Trophoblast cell (in vitro differentiated cells and primary cell): Measurements from ENCODE around the gene ZC3H10.
A peak's percentile ranks its signal among the peaks of the same experiment; 100 is the strongest.

Source experiments
- DNase-seq, 2 donors: peaks; one replicate each; pipeline ENCODE4 v3.0.0-alpha.2; 2016
- H2AFZ ChIP-seq: 2 replicates; pipeline ENCODE4 v1.6.1; 2013; ENCODE audit warnings: low read length, moderate library complexity, mild to moderate bottlenecking; ENCODE audit not compliant: insufficient read depth, poor library complexity
- H2AK5ac ChIP-seq: 2 replicates; pipeline ENCODE4 v1.6.1; 2013; ENCODE audit warnings: mild to moderate bottlenecking, low read length
- H2BK120ac ChIP-seq: 2 replicates; pipeline ENCODE4 v1.6.1; 2013; ENCODE audit warnings: low read length, mild to moderate bottlenecking, moderate library complexity; ENCODE audit not compliant: insufficient read depth, poor library complexity
- H2BK12ac ChIP-seq: 2 replicates; pipeline ENCODE4 v1.6.1; 2013; ENCODE audit warnings: mild to moderate bottlenecking, low read length, moderate library complexity
- H2BK5ac ChIP-seq: 2 replicates; pipeline ENCODE4 v1.6.1; 2013; ENCODE audit warnings: low read length, low read depth, moderate library complexity, mild to moderate bottlenecking; ENCODE audit not compliant: poor library complexity
- H3K14ac ChIP-seq: 2 replicates; pipeline ENCODE4 v1.6.1; 2013; ENCODE audit warnings: mild to moderate bottlenecking, low read length
- H3K18ac ChIP-seq: 2 replicates; pipeline ENCODE4 v1.6.1; 2013; ENCODE audit warnings: mild to moderate bottlenecking, low read length
- H3K23ac ChIP-seq: 2 replicates; pipeline ENCODE4 v1.6.1; 2013; ENCODE audit warnings: low read length
- H3K27ac ChIP-seq: 2 replicates; pipeline ENCODE4 v1.5.1; 2013; ENCODE audit warnings: low read depth, mild to moderate bottlenecking, inconsistent platforms, low read length, moderate library complexity
- H3K27me3 ChIP-seq: 2 replicates; pipeline ENCODE4 v1.6.1; 2013; ENCODE audit warnings: inconsistent platforms, mild to moderate bottlenecking, low read length, moderate library complexity; ENCODE audit not compliant: insufficient read depth
- H3K36me3 ChIP-seq, 2 experiments: 1 replicate in 1 of 2; 2 replicates in 1 of 2; pipeline ENCODE4 v1.6.1; 2013; ENCODE audit warnings: low read length in 2 of 2, mild to moderate bottlenecking in 2 of 2, moderate library complexity in 1 of 2; ENCODE audit not compliant: insufficient read depth in 2 of 2, control insufficient read depth in 1 of 2
- H3K4ac ChIP-seq: 2 replicates; pipeline ENCODE4 v1.6.1; 2013; ENCODE audit warnings: low read depth, mild to moderate bottlenecking, low read length, moderate library complexity
- H3K4me1 ChIP-seq, 2 experiments: 1 replicate in 1 of 2; 2 replicates in 1 of 2; pipeline ENCODE4 v1.6.1; 2013; ENCODE audit warnings: low read length in 2 of 2, mild to moderate bottlenecking in 2 of 2, moderate library complexity in 1 of 2; ENCODE audit not compliant: insufficient read depth in 2 of 2, control insufficient read depth in 1 of 2
- H3K4me2 ChIP-seq: 2 replicates; pipeline ENCODE4 v1.6.1; 2013; ENCODE audit warnings: inconsistent platforms, mild to moderate bottlenecking, low read length, moderate library complexity
- H3K4me3 ChIP-seq: 2 replicates; pipeline ENCODE4 v1.5.1; 2013; ENCODE audit warnings: mild to moderate bottlenecking, low read depth, low read length, inconsistent platforms
- H3K79me1 ChIP-seq: one replicate; pipeline ENCODE4 v1.6.1; 2013; ENCODE audit warnings: low read length
- H3K79me2 ChIP-seq: 2 replicates; pipeline ENCODE4 v1.6.1; 2013; ENCODE audit warnings: low read length, mild to moderate bottlenecking; ENCODE audit not compliant: control insufficient read depth, insufficient read depth, poor library complexity
- H3K9ac ChIP-seq: 2 replicates; pipeline ENCODE4 v1.6.1; 2013; ENCODE audit warnings: mild to moderate bottlenecking, low read length
- H3K9me3 ChIP-seq: 2 replicates; pipeline ENCODE4 v1.6.1; 2013; ENCODE audit warnings: low read depth, mild to moderate bottlenecking, control low read depth, inconsistent platforms, low read length; ENCODE audit not compliant: insufficient read depth
- H4K12ac ChIP-seq: 2 replicates; pipeline ENCODE4 v1.6.1; 2013; ENCODE audit warnings: low read depth, mild to moderate bottlenecking, low read length, moderate library complexity
- H4K8ac ChIP-seq: 2 replicates; pipeline ENCODE4 v1.6.1; 2013; ENCODE audit warnings: low read depth, mild to moderate bottlenecking, low read length, moderate library complexity
- H4K91ac ChIP-seq: one replicate; pipeline ENCODE4 v1.6.1; 2013; ENCODE audit warnings: low read depth, mild to moderate bottlenecking, low read length, moderate library complexity
- WGBS: extraction: QIAGEN DNeasy Blood & Tissue Kit; methylation state at CpG from one replicate; pipeline ENCODE4 v1.1.7; 2013; ENCODE audit warnings: missing lambda C conversion rate; ENCODE audit not compliant: insufficient read length, insufficient coverage; ENCODE audit errors: extremely low coverage; 5-methylcytosine and 5-hydroxymethylcytosine counted together

Gene ZC3H10

DNA sequence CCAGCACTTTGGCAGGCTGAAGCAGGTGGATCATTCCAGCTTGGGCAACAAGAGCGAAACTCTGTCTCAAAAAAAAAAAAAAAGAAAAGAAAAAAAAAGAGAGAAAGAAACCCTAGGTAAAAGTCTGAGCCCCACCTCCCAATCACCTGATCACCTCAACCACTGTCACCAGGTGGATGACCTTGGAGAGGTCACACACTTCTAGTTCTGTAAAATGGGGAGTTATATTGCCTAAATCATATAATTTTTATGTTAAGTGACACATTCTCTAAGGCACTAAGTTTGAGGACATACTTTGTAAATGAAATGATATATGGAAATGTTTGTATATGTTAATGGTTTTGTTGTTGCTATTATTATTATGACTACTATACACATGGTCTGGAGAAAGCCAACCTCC lies 39.6 kb upstream of the ZC3H10 start:
- peaks cover 14% of the 10 kb centered on the region for H3K79me1 ChIP-seq
- H4K12ac ChIP-seq = no peak overlapping the region
- peak overlapping the region; percentile 98 for H3K4me2 ChIP-seq
- no peak overlapping the region for H2BK120ac ChIP-seq
- no peak overlapping the region for H3K9ac ChIP-seq
- no peak overlapping the region for H3K4me3 ChIP-seq
- no peak overlapping the region for H4K8ac ChIP-seq
- no peaks in the 10 kb centered on the region for H3K9me3 ChIP-seq
- no peak overlapping the region for H3K14ac ChIP-seq
- no peak overlapping the region for H3K18ac ChIP-seq
- H3K79me2 ChIP-seq = peaks cover 22% of the 10 kb centered on the region
- H2AK5ac ChIP-seq = no peak overlapping the region
- peak overlapping the region; percentile 97 for H3K27ac ChIP-seq
- no peak overlapping the region for H2BK12ac ChIP-seq
- peaks cover 12 to 13% of the 10 kb centered on the region in 2 experiments for H3K4me1 ChIP-seq
- H3K36me3 ChIP-seq = no peaks in the 10 kb centered on the region
- no peaks in the 10 kb centered on the region for H3K27me3 ChIP-seq
- no CpG with 5 or more reads among the region's 1 CpG for WGBS
- no peak overlapping the region for H2AFZ ChIP-seq
- DNase-seq = peak in 1 of 2 donors; percentile 17
- no peak overlapping the region for H2BK5ac ChIP-seq
- no peak overlapping the region for H3K4ac ChIP-seq
- H4K91ac ChIP-seq = no peak overlapping the region
- H3K23ac ChIP-seq = no peak overlapping the region

DNA sequence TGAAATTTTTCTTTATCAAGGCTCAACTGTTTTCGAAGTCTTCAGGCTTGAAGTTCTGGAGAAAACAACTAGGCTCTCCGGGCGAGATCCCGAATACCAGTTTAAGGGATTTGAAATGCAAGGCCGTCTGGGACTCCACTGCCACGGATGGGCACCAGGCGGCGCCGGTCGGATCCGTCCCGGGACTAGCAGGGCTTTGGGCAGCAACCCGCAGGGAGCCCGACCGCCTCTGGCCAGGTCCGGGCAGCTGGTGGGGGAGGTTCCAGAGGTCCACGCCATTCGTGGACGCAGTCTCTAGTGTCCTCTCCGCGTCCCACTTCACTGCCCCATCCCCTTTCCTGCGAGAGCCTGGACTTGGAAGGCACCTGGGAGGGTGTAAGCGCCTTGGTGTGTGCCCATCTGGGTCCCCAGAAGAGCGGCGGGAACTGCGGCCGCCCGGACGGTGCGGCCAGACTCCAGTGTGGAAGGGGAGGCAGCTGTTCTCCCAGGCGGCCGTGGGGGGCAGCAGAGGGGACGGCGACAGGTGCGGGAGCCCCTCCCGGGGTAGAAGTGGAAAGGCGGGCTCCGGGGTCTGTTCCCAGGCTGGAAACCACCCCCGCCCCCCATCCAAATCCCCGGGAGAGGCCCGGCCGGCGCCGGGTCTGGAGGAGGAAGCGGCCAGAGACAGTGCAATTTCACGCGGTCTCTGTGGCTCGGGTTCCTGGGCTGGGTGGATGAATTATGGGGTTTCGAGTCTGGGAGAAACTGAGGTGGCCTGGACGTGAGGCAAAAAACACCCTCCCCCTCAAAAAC lies 38.9 kb upstream of the ZC3H10 start:
- Histone ChIP-seq H3K4me2 (peak overlapping the region; percentile 98), H2BK12ac (peak overlapping the region; percentile 48), H3K79me2 (peaks cover 22% of the 10 kb centered on the region), H4K12ac (peak overlapping the region; percentile 71), H3K14ac (peak overlapping the region; percentile 83), H4K8ac (peak overlapping the region; percentile 92), H2BK120ac (peak overlapping the region; percentile 88), H3K18ac (peak overlapping the region; percentile 89), H4K91ac (peak overlapping the region; percentile 89), H3K27ac (peak overlapping the region; percentile 97), H3K4me3 (peak overlapping the region; percentile 76), H3K9me3 (no peaks in the 10 kb centered on the region), H3K36me3 (peaks cover 0 to 6% of the 10 kb centered on the region in 2 experiments), H2AFZ (peak overlapping the region; percentile 34), H3K79me1 (peaks cover 14% of the 10 kb centered on the region), H2AK5ac (peak overlapping the region; percentile 84), H3K9ac (peak overlapping the region; percentile 89), H3K27me3 (no peaks in the 10 kb centered on the region), H3K4ac (peak overlapping the region; percentile 4), H3K23ac (no peak overlapping the region), H3K4me1 (peaks cover 12 to 13% of the 10 kb centered on the region in 2 experiments), H2BK5ac (peak overlapping the region; percentile 92)
- no CpG with 5 or more reads among the region's 50 CpGs for WGBS
- DNase-seq = peak; percentile 96

GRCh38 chr12:56079723-56080555 lies 38.1 kb upstream of the ZC3H10 start, which contains the start of gene ERBB3:
Gene ERBB3, plus strand, starts transcription at chr12:56080165. Its CDS starts 136 bp downstream, at chr12:56080301.
- Histone ChIP-seq H3K36me3 (peaks cover 2 to 8% of the 10 kb centered on the region in 2 experiments), H3K14ac (peak within 1 kb of the TSS; percentile 86), H3K79me1 (peaks cover 14% of the 10 kb centered on the region), H2AK5ac (peak within 1 kb of the TSS; percentile 84), H4K12ac (peak within 1 kb of the TSS; percentile 75), H3K4me1 (peaks cover 12 to 13% of the 10 kb centered on the region in 2 experiments), H3K27me3 (no peaks in the 10 kb centered on the region), H2BK5ac (peak within 1 kb of the TSS; percentile 97), H3K4me3 (peak within 1 kb of the TSS; percentile 80), H3K9me3 (no peaks in the 10 kb centered on the region), H3K79me2 (peaks cover 22% of the 10 kb centered on the region), H3K27ac (peak within 1 kb of the TSS; percentile 97), H2AFZ (peak within 1 kb of the TSS; percentile 86), H3K4me2 (peak within 1 kb of the TSS; percentile 98), H3K4ac (peak within 1 kb of the TSS; percentile 87), H2BK12ac (peak within 1 kb of the TSS; percentile 77), H3K23ac (no peak within 1 kb of the TSS), H3K18ac (peak within 1 kb of the TSS; percentile 91), H4K8ac (peak within 1 kb of the TSS; percentile 92), H4K91ac (peak within 1 kb of the TSS; percentile 89), H3K9ac (peak within 1 kb of the TSS; percentile 89), H2BK120ac (peak within 1 kb of the TSS; percentile 88)
- peak; percentile 86 to 96 for DNase-seq
- no CpG with 5 or more reads among the region's 59 CpGs for WGBS

GRCh38 chr12:56080556-56081138 lies 37.4 kb upstream of the ZC3H10 start:
- peaks cover 6 to 10% of the 10 kb centered on the region in 2 experiments for H3K36me3 ChIP-seq
- no peaks in the 10 kb centered on the region for H3K27me3 ChIP-seq
- H3K27ac ChIP-seq = peak overlapping the region; percentile 97
- H3K18ac ChIP-seq = peak overlapping the region; percentile 91
- peak overlapping the region; percentile 86 for H2AFZ ChIP-seq
- H3K14ac ChIP-seq = peak overlapping the region; percentile 80
- peak overlapping the region; percentile 70 for H2BK5ac ChIP-seq
- peak overlapping the region; percentile 3 for H3K9ac ChIP-seq
- peak overlapping the region; percentile 75 for H4K12ac ChIP-seq
- H3K9me3 ChIP-seq = no peaks in the 10 kb centered on the region
- peak overlapping the region; percentile 85 for H2BK120ac ChIP-seq
- peak overlapping the region; percentile 98 for H3K4me2 ChIP-seq
- H3K23ac ChIP-seq = no peak overlapping the region
- peak overlapping the region; percentile 77 for H4K8ac ChIP-seq
- peak overlapping the region; percentile 80 for H3K4me3 ChIP-seq
- H3K79me2 ChIP-seq = peaks cover 22% of the 10 kb centered on the region
- peak overlapping the region; percentile 87 for H3K4ac ChIP-seq
- H2AK5ac ChIP-seq = peak overlapping the region; percentile 47
- H3K4me1 ChIP-seq = peaks cover 12 to 13% of the 10 kb centered on the region in 2 experiments
- no CpG with 5 or more reads among the region's 20 CpGs for WGBS
- peak in 1 of 2 donors; percentile 26 for DNase-seq
- H4K91ac ChIP-seq = peak overlapping the region; percentile 56
- H2BK12ac ChIP-seq = peak overlapping the region; percentile 11
- peaks cover 14% of the 10 kb centered on the region for H3K79me1 ChIP-seq
